CD4-positive, alpha-beta T cell treated with Interleukin-15 for 1 hour (primary cell): Measurements from ENCODE around the gene VPS37D.
"Not testable (repeated sequence)": the region's sequence is repeated elsewhere in the genome, so short reads cannot be mapped to it uniquely, and the experiment has no call there.

Experiments used
- DNase-seq: peaks from one replicate; pipeline ENCODE4 v3.0.0-alpha.2; 2020

The VPS37D gene

GRCh38 chr7:73646785-73647724 lies 20.6 kb upstream of the VPS37D start:
- no peak for DNase-seq

- DNase-seq, result no peak
These were observed 19.7 kb upstream of the VPS37D start for GRCh38 chr7:73647725-73648592.

- DNase-seq, result no peak
These were observed 18.9 kb upstream of the VPS37D start for GRCh38 chr7:73648593-73649332.

GRCh38 chr7:73649576-73649975 lies 18.1 kb upstream of the VPS37D start:
- DNase-seq, result no peak

GRCh38 chr7:73650524-73650923 lies 17.1 kb upstream of the VPS37D start:
- no peak for DNase-seq

- no peak for DNase-seq
These were observed 15.1 kb upstream of the VPS37D start for GRCh38 chr7:73652541-73652949.

- DNase-seq, result not testable (repeated sequence)
These were observed 12.3 kb upstream of the VPS37D start for GRCh38 chr7:73655309-73655708.

- DNase-seq, result no peak
These were observed 7.6 kb upstream of the VPS37D start for GRCh38 chr7:73659983-73660382.

DNA sequence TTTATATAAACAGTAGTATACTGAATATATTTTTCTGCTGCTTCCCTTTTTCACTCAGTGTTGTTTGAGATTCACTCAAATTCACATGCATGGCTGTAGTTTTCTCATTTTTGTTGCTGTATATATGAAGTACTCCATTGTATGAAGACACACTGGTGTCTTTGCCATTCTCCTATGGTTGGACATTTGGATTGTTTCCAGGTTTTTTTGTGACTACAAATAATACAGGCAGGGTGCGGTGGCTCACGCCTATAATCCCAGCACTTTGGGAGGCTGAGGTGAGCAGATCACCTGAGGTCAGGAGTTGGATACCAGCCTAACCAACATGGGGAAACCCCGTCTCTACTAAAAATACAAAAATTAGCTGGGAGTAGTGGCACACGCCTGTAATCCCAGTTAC lies 7.0 kb upstream of the VPS37D start:
- DNase-seq, result not testable (repeated sequence)

GRCh38 chr7:73663033-73663432 lies 4.6 kb upstream of the VPS37D start:
- DNase-seq, result no peak

DNA sequence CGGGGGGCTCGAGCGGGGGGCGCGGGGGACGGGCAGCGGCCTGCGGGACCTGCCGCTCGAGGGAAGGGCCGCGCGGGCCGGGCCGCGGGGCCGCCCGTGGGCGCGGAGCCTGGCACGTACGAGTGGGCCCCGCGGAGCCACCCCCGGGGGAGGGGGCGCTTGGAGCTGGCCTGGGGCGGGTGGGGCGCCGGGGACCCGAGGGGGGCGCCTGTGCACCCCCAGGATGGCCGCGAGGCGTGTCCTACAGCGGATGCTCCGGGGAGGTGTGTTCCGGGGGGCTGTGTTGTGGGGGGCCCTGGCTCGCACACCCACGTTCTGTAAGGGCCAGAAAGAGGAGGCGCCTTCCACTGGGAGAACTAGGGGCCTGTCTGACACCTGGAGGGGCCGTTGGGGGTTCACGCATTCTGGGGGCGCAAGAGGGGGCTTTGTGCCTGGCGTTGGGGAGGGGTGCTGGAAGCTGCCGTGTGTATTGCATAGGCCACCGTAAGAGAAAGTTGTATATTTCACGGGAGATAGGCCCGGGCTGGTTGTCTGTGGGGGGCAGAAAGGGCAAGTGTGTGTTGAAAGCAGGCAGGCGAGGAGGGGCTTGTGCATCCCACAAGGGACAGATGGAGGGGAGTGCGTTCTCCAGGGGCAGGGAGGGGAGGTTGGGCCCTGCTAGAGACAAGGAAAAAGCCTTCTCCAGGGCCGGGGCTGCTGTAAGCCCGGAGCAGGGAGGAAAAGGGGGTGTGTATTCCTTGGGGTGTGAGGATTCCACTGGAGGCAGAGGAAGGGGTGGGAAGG lies 663 bp downstream of the VPS37D start:
- DNase-seq, result no peak

DNA sequence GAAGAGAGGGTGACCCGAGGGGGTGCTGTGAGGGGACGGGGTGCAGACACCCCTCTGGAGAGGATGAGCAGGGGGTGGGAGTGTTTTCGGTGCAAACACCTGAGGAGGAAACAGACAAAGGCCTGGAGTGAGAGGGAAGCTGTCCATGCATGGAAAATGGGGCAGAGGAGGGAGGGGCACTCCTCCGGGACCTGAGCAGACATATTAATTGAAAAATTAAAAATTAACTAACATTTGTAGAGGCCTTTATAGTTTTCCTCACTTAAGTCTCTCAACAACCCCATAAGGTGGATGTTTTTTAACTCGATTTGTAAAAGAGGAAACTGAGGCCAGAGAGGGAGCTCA lies 1.2 kb downstream of the VPS37D start:
- no peak for DNase-seq

DNA sequence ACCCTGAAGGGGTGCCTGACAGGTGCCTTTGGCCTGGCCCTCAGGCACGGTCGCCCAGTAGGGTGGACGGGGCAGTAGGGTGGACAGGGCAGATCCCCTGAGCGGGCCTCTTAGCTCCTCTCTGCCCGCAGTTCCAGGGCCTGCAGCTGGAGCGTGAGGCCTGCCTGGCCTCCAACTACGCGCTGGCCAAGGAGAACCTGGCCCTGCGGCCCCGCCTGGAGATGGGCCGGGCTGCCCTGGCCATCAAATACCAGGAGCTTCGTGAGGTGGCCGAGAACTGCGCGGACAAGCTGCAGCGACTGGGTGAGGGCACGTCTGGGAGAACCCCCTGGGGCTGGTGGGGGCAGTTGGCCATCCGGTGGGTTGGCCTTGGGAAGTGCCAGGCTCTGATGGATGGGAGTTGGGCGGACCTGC lies 1.7 kb downstream of the VPS37D start:
- no peak for DNase-seq

- DNase-seq, result no peak
These were observed 2.3 kb downstream of the VPS37D start for GRCh38 chr7:73669858-73670385.

GRCh38 chr7:73671322-73671661 lies 3.7 kb downstream of the VPS37D start:
- no peak for DNase-seq

DNA sequence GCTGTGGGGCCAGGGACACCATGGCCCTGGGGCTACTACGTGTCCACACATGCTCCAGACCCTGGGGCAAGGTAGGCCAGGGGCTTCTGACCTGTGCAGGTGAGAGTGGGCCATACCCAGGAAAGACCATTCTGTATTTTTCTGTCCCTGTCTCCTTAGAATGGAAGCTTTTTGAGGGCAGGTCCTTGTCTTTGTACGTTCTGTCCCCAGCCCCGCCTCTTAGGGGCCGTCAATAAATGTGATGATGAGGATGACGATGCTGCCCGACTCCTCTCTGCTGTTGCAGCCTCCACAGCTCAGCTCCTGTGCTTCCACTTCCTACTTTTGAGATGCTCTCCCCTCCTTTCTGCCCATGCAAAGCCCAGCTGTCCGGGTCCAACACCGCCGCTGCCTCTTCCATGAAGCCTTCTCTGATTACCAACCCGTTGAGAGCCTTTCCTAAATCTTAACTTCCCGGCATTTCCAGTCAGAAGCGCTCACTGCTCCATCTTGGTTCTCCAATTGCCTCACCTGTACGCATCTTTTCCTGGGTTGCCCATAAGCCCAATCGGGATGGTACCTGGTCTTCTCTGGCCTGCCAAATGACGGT lies 4.3 kb downstream of the VPS37D start:
- no peak for DNase-seq

DNA sequence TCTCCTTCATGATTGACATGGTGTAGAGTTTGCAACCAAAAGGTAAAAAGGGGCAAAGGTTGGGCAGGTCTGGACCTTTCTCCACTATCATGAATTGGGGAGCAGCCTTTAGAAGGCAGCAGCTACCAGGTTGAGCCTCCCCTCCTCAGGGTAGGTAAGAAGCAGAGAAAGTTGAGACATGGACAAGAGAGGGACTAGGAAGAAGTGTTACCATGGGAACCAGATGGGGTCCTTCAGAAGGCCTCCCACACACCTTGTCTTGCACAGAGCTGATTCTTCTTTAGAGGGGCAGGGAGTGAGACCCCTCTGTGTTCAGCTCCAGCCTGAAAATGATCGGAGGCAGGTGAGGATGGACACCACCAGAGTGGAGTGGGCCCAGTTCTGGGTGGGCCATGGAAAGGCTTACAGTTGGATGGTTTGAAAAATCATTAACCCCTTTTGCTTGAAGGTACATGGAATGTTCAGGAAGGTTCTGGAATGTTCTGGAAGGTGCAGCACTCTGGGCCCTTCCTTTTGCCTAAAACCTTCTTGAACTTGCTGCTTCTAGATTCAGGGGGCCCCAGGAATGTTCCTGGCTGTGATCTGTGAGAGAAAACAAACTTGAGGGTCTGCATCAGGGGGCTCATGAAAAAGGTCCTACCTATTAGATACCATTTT lies 7.0 kb downstream of the VPS37D start:
- DNase-seq, result no peak

DNA sequence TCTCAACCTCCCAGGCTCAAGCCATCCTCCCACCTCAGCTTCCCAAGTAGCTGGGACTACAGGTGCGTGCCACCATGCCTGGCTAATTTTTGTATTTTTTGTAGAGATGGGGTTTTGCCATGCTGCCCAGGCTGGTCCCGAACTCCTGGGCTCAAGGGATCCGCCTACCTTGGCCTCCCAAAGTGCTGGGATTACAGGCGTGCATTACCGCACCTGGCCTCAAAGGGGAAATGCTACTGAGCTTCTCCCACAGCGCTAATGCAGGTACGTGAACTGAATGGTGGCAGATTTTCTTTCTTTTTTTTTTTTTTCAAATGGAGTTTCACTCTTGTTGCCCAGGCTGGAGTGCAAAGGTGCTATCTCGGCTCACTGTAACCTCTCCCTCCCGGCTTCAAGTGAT lies 8.4 kb downstream of the VPS37D start:
- DNase-seq, result not testable (repeated sequence)

DNA sequence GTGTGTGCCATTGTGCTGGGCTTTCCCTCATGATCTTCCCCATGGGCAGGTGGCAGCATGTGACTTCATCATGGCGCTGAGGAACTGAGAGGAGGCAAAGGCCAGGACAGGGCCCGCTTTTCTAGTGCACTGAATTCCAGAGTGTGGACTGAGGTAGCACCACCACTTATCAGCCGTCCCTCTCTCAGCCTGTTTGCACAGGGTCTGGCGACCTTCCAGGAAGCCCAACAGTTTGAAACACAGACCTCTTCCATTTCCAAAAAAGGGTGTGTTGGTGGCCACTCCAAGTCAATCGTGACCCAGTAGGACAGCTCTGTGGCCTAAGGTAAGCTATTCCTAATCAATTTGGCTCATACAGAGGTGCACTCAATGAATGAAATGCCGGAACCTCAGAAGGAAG lies 11.2 kb downstream of the VPS37D start:
- DNase-seq, result no peak

- DNase-seq, result no peak
These were observed 12.1 kb downstream of the VPS37D start for GRCh38 chr7:73679709-73680108.

GRCh38 chr7:73680501-73680900 lies 12.9 kb downstream of the VPS37D start:
- DNase-seq, result no peak
